Activated CD8-positive, alpha-beta memory T cell treated with anti-CD3 and anti-CD28 coated beads for 1 hour (primary cell): ENCODE measurements around the gene CREB5.

Source experiments
- DNase-seq, 2 donors: peaks; one replicate each; pipeline ENCODE4 v3.0.0-alpha.2; 2020; ENCODE audit warnings: low read depth in 1 of 2; ENCODE audit errors: extremely low read depth in 1 of 2

The CREB5 gene

DNA sequence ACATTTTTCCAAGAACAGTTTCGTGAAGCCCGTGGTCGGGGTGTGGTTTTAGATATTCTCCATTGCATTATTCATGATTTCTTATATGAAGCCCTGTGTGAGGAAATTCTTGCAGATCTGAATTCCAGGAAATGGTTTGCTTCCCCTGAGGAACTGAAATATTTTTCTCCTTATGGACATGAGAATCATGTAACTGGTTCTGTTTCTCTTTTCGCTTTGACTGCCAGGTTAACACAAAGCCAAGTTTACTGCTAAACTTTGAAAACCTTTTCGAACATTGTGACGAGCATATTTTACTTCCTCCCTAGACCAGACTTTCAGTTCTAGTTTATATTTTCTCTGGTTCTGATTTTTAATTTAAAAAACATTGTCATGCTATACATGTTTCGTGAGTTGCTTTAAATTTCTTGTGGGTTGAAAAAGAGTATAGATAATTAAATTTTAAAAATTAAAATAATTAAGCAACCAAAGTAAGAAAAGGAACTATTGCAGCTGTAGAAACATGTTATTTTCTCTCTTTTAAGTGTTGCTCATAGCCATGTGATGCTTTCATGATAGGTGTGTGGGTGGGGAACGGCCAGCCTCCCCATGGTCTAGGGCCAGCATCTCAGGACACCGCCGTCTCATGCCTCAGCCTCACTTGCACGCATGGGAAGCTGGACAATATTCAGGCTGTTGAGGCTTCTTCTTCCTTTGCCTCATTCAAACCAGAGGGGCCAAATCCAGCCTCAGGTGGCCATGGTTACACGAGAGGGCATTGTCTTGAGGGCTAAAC is 97.1 kb downstream of the CREB5 start:
- no peak for DNase-seq

DNA sequence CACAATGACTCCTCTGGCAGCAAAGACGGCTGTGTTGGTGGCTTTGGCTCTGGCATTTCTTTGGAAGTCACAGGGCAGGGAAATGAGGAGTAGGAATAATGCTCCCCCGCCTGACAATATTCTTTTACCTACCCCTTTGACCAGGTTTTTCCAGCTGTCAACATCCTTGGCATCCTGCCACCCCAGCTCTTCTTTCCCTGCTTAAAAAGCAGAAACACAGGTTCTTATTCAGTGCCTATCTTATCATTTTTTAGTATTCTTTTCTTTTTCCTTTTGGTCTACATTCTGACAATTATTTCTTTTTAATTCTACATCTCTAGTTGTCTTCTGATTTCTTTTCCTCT is 97.7 kb downstream of the CREB5 start:
- DNase-seq = no peak

DNA sequence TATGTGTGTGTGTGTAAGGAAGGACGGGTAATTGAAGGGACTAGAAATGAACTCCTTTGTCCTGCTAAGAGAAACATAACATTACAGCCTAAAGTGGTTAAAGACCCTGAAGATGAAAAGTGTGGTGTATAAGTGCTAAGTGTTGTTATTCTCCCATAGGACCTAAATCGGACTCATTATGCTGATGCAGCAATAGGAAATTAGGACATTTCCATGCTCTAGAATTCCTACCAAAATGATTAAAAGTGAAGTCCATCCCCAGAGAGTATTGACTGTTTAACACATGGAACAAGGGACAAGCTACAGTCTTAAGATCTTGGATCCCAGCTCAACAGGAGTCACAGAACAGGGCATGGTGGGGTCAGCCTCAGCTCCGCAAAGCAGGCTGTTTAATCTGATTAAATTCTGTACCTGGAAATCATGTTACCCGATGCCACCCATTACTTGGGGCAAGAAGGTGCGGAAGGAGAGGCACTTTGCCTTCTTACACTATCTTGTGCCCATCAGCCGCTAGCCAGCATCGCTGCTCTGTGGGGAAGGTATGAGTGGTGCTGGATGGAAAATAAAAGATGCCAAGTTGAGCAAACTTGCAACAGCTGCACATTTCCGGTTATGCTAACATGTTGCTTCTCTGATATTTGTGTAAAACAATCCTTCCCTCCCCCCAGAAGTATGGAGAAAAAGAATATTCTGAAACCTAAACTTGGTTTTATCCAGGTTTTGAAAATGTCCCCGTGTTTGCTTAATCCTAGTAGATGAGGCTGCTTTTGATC is 100.5 kb downstream of the CREB5 start:
- DNase-seq = no peak

DNA sequence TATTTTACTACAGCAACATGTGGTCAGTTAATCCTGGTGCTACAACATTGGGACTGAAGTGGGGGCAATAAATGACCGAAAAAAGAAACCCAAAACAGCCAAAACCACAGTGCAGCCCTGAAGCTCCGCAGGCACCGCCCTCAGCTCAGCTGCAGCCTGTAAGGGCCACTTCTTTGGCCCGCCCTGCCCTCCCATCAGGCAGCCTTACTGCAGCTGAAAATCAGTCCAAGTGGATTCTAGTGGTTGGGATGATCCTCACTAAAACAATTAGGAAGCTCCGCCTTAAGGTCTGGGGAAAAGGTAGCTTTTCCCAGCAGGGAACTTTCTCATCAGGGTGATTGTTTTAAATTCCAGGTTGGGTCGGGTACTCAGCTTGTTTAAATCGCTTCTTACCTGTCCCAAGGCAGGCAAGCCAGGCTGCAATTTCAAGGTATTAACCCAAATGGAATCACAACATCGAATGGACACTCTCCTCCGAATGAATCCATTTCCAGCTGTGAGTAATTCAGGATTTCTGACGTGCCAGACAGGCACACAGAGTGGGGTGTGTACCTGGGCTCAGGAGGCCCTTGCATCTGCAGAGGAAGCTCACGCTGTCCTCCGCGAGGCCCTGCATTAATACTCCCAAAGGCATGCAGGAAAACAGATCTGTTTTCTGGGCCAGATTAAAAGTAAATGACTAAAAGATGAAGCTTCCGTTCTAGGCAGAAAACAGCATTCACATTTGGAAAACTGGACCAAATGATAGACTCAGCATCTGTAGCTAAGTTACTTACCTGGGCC is 104.3 kb downstream of the CREB5 start:
- no peak for DNase-seq

DNA sequence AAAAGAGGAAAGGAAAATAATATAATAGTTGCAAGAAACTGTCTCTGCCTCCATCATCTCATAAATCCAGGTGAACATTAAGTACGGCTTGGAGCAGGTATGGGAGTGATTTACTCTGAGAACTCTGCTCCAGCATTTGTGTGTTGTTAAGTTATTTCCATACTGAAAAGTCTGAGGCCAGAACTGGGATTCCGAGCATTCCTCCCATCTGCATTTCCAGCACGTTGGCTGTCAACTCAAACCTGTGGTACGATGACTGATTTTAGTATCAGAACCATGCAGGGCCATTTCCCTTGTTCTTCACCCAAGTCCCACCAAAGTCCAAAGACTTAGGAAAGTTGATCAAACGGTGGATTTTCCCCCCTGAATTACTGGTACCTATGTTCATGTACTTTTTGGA is 104.9 kb downstream of the CREB5 start:
- no peak for DNase-seq

DNA sequence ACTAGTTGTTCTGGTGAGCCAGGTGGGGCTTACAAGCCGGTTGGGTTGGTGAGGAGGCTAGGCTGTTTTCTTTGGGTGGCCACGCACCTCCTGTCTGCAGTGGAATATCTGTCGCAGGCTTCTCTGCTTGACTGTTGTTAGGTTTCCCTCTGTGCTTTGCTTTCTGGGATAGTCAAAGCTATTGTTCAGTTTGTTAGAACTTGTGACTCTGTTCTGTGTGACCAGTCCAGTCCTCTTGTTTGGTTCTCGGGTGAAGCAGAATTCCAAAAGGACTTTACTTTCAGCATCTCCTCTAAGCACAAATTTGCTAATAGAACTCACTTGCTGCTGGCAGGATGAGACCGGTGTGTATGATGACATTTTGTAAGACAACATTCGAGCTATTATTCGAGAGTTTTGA is 105.3 kb downstream of the CREB5 start:
- DNase-seq = no peak

DNA sequence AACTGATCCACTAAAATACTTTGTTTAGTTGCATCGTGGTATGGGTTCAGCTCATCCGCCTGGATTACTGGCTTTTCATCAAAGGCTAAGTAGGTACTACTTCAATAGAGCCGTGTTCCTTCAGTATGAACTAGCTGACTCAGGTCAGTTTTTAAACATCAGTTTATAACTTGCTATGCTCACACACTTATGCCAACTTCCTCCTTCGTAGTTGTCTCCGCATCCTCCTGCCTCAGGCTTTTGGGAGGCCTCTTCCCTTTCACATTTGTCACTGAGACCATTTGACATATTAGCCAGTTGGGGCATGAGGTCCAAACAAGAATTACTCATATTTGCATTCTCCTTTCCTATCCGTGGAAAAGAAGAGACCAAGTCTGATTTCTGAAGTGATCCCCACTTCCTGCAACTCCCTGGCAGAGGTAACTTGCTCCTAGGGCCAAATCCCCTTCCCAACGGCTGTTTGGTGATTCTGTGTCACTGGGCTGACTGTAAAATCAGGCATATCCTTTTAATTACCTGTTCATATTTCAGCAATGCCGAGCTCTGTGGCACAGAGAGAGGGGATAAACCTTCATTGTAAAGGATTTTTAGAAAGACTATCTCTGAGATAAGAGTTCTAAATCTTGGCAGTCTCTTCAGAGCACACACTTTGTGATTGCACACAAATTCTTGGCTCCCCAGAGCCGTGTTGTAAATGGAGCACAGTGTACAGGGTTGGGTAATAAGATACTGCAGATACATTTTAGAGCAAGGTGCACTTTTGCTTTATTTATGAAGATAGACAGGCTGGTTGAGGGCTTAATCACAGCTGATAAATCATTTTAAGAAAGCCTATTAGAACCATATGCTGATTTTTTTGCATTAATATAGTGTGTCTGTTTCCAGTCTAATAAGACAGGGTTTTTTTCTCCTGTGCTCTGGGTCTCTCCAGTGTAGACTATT is 108.0 kb downstream of the CREB5 start:
- no peak for DNase-seq

DNA sequence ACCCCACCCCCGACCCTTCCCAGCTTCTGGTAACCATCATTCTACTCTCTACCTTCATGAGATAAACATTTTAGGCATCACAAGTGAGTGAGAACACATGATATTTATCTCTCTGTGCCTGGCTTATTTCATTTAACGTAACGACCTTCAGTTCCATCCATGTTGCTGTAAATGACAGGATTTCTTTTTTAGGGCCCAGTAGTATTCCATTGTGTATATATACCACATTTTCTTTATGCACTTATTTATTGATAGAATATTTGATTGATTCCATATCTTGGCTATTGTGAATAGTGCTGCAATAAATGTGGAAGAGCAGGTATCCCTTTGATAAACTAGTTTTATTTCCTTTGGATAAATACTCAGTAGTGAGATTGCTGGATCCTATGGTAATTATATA is 112.7 kb downstream of the CREB5 start:
- no peak for DNase-seq

DNA sequence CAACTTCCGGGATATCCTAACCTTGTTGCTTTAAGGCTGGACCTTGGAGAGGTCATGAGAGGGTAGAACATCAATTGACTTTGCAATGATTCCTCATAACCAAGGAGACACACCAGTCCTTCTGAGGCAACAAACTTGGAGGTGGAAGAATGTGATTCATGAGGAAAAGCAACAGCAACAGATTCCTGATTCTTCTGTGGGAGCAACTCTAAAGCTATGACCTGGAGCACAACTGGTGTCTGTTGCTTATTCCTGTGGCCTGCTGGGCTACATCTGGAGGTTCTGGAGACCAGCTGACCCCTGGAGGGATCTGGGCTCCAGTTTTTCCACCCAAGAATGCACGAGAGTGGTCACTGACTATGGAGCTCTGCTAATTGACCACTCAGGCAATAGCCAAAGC is 116.6 kb downstream of the CREB5 start:
- DNase-seq = no peak

DNA sequence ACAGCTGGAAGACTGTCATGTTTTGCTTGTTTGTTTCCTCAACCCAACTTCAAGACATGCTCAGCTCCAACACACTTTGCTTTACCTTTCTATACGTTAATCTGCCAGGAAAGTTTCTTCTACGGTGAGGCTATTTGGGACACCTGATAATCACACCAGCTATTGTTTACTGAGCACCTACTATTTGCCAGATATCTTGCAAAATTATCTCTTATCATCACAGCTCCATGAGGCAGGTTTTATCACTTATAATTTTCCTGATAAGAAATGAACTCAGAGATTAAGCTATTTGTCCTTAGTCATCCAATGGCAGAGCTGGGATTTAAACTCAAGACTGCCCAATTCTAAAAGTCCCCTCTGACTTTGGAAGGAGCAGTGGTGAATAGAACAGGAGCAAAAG is 117.4 kb downstream of the CREB5 start:
- no peak for DNase-seq

DNA sequence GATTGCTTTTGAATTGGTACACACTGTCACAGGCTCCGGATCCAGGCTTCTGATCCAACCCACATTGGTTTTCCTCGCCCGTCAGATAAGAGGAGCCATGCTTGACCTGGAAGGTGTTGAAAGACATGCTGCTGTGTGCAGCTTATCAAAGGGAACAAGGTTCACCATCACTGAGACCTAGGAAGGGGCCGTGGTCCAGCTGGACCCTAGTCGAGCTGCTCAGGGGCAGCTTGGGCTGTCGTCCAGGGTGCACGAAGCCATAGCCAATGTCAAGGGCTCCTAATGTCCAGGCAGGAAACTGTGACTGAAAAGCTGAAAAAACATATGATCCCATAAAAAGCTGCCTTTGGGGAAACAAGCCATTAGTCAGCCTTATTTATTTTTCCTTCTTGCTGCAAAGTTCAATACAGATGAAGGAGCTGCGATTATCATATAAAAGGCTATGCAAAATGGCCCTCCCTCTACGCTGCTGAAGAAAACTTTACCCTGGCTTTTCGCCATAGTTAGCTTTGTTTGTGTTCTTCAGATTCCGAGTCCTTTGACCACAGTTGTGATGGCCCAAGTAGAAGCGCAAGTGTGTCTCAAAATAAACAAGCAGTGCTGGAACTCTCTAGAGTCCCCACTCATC is 118.0 kb downstream of the CREB5 start:
- DNase-seq = no peak

DNA sequence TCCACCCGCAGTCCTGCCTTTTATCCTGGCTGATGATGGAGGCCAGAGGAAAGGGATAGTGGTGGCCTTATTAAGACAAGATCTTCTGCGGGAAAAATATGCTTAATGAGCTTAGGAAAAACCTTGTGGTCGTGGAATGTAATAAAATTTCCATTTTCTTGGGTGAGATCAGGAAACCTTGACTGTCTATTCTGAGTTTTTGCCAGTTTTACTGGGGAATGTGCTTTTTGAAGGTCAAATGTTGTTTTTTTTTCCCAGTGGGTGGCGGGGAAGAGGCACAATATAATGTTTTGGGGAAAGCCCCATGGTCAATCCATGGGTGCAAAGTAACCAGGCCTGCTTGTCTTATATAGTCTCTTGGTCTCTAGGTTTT is 118.5 kb downstream of the CREB5 start:
- DNase-seq = no peak

DNA sequence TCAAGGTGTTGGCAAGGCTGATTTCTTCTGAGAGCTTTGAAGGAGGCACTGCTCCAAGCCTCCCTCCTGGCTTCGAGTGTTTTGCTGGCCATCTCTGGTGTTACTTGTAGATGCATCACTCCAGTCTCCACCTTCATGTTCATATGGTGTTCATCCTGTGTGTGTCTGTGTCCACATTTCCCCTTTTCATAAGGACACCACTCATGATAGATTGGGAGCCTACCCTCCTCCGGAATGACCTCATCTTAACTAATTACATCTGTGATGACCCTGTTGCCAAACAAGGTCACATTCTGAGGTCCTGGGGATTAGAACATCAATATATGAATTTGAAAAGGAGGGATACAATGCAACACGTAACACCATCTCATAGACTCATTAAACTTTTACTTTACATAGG is 119.0 kb downstream of the CREB5 start:
- no peak for DNase-seq

DNA sequence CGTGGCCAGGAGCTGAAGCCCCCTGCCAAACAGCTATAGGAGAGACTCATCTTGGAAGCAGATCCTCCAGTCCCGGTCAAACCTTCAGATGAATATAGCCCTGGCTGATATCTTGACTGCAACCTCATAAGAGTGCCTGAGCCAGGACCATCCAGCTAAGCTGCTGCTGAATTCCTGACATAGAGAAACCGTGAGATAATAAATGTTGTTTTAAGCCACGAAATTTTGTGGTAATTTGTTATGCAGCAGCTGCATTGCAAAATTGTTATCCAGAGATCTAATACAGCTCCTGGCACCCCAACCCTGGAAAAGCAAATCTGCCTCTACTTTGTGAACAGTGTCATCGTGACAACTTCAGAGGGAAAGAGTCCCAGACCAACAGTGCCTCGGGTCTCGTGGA is 119.9 kb downstream of the CREB5 start:
- DNase-seq = no peak

DNA sequence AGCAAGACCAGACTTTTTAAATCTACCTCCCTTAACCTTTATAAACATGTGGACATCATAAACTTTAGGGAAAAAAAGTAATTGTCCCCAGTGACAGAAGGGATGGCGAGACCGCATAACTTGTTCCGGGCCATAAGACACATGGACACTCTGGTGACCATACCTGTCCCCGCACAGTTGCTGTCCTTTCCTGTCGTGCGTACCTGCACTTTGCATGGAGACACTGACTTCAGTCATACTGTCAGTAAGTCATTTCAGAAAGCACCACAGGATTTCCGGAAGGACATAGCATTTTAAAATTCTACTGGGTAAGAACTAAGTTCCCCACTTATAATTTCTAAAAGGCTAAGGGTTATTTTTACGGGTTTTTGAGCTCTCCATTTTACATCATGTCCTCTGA is 120.9 kb downstream of the CREB5 start:
- no peak for DNase-seq

DNA sequence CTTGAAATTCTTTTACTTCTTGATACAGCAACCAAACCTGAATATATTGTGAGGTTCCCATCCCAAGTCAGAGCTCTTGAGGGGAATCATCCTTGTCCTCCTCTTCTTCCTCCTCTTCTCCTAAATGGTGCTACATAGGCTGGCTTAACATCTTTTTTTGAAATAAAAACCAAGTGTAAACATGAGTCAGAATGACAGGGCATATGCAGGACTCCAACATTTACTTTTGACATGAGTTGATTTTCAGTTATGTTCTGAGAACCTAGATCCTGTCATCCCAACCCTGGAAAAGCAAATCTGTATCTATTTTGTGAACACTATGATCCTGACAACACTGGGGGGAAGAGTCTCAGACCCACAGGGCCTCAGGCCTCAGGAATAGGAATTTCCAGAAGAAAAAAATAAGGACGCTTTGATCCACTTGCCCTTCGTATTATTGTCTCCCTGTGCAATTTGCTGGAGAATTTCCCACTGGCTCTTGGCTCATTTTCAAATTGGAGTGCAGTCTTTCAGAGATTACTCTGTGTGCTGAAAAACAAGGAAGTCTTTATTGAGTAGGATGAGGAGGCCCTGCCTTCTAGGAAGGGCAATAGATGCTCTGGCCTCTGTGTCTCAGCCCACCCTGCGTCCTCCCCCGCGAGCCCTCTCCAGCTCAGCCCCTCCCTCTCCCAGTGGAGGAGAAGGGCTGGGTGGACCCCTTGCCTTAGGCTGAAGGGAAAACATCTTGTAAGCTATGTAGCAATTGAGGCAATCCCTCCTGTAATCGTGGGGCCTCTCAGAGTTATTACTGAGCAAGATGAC is 121.6 kb downstream of the CREB5 start:
- no peak for DNase-seq

DNA sequence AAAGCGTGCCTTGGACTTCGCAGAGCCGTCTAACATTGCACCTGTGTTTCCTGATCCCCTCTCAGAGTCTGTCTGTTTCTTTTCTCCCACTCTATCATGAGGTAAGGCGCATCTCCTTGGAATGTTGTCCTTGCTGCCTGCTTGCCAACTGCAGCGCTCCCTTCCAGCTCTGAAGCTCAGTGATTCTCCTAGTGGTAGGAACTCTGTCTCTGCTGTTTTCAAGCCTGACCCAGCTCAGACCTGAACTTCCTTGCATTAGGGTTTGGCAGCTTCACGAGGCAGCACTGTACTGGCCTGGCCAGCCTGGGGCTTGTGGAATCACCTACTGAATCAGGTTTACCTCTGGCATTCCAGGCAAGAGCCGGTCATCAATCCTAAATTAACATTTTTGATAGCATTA is 123.9 kb downstream of the CREB5 start:
- no peak for DNase-seq

DNA sequence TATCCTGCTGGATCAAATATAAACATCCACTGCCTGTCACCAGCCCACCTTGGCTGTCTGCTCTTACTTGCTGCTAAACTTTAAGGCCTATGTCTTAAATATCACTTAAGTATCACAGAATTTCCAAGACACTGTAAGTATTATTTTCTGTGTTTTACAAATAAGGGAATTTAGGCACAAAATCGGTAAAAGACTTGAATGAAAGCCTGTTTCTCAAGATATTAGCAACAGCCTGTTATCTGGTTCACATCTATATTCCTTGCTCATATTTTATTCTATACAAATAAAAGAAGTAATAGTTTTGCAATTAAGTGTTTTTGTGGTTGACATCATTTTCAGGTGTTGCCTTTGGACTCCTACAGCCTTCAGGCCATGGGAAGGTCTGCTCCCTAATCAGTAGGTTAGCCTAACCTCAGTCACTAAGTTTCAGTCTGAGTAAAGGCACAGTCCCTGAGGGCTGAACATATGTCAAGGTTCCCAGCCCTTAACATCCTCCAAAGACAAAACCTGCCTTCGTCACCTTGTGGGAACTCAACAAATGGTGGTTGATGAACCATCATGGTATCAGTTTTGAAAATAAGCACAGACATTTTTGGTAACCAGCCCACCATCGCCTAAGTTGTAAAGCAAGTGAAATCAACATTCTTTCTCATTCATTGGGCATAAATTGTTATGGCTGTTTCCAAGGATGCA is 127.1 kb downstream of the CREB5 start:
- no peak for DNase-seq

DNA sequence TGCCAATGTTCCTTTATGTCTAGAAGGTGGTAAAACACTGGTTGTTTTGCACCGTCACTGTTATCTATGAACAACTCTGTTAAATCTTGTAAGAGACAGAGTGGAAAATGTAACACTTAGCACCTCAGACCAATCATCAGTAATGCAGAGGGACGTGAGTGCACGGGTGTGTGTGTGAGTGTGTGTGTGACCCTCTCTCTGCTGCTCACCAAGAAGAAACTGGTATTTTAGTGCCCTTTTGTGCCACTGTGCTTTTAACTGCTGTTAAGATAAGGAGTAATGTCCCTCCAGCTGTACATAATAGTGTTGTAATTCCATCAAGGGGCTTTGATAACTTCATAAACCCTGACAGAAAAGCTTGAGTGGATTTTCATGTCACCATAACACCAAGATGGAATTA is 130.1 kb downstream of the CREB5 start:
- DNase-seq = no peak
